ENCODE results near the gene ZRANB3. TPM values are rescaled to one million over a fixed set of nuclear protein-coding genes. Genes with fewer than 3 reads are reported as not detected.
"Not testable (repeated sequence)": the region's sequence is repeated elsewhere in the genome, so short reads cannot be mapped to it uniquely, and the experiment has no call there.

The ZRANB3 gene
- total and polyA plus RNA-seq, 8 donors: 3.5 to 11.2 (median 9.5) TPM

DNA sequence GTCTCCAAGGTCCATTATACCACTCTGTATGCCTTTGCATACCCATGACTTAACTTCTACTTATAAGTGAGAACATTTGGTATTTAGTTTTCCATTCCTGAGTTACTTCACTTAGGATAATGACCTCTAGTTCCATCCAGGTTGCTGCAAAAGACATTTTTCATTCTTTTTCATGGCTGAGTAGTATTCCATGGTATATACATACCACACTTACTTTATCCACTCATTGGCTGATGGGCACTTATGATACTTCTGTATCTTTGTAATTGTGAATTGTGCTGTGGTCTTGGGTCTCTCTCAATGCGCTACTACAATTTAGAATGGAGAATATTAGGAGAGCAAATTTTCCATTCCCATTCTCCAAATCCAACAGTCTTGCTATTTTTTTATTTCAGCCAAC lies 76.4 kb downstream of the ZRANB3 start:
- ATAC-seq: no peak
- no peak for DNase-seq
- Histone ChIP-seq H3K4me3 (no peak overlapping the region), H3K27me3 (no peaks in the 10 kb centered on the region), H3K27ac (no peak overlapping the region), H3K4me1 (no peaks in the 10 kb centered on the region), H3K9me3 (peaks cover 0 to 48% of the 10 kb centered on the region in 2 donors), H3K36me3 (no peaks in the 10 kb centered on the region)
- TF ChIP-seq CTCF (IDR thresholded peaks at IDR 0.05): no peak
- intact Hi-C loops (cut with DNase I): no loop called here

DNA sequence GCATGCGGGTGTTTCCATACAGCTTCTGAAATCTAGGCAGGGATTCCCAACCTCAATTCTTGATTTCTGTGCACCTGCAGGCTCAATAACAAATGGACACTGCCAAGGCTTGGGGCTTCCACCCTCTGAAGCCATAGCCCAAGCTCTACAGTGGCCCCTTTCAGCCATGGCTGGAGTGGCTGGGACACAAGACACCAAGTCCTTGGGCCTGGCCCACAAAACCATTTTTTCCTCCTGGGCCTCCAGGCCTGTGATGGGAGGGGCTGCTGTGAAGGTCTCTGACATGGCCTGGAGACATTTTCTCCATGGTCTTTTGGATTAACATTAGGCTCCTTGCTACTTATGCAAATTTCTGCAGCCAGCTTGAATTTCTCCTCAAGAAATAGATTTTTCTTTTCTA lies 78.0 kb downstream of the ZRANB3 start:
- peaks cover 0 to 48% of the 10 kb centered on the region in 2 donors for H3K9me3 ChIP-seq
- H3K4me3 ChIP-seq; intact Hi-C loops (cut with DNase I); H3K36me3 ChIP-seq; H3K4me1 ChIP-seq; H3K27ac ChIP-seq; ATAC-seq; DNase-seq; H3K27me3 ChIP-seq: not testable (repeated sequence)

DNA sequence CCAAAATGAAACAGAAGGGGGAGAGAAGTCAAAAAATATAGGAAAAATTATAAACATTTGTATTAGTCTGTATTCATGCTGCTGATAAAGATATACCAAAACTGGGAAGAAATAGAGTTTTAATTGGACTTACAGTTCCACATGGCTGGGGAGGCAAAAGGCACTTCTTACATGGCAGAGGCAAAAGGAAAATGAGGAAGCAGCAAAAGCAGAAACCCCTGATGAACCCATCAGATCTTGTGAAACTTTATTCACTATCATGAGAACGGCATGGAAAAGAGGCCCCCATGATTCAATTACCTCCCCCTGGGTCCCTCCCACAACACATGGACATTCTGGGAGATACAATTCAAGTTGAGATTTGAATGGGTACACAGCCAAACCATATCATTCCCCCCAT lies 79.1 kb downstream of the ZRANB3 start:
- no peak for DNase-seq
- no peaks in the 10 kb centered on the region for H3K4me1 ChIP-seq
- no peaks in the 10 kb centered on the region for H3K36me3 ChIP-seq
- peaks cover 0 to 48% of the 10 kb centered on the region in 2 donors for H3K9me3 ChIP-seq
- intact Hi-C loops (cut with DNase I): no loop called here
- ATAC-seq: no peak
- no peak overlapping the region for H3K27ac ChIP-seq
- H3K4me3 ChIP-seq: no peak overlapping the region
- no peak for TF ChIP-seq CTCF (IDR thresholded peaks at IDR 0.05)
- H3K27me3 ChIP-seq: no peaks in the 10 kb centered on the region

GRCh38 chr2:135443013-135443412 lies 88.0 kb downstream of the ZRANB3 start:
- H3K4me3 ChIP-seq; H3K36me3 ChIP-seq; H3K27ac ChIP-seq; ATAC-seq; H3K4me1 ChIP-seq; H3K27me3 ChIP-seq; intact Hi-C loops (cut with DNase I); DNase-seq; H3K9me3 ChIP-seq: not testable (repeated sequence)

DNA sequence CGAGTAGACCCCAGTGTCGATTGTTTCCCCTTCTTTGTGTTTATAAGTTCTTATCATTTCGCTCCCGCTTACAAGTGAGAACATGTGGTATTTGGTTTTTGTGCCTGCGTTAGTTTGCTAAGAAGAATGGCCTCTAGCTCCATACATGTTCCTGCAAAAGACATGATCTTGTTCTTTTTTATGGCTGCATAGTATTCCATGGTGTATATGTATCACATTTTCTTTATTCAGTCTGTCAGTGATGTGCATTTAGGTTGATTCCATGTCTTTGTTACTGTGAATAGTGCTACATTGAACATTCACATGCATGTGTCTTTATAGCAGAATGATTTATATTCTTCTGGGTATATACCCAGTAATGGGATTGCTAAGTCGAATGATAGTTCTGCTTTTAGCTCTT lies 95.9 kb downstream of the ZRANB3 start:
- H3K36me3 ChIP-seq; H3K4me3 ChIP-seq; H3K27ac ChIP-seq; H3K9me3 ChIP-seq; H3K27me3 ChIP-seq; ATAC-seq; DNase-seq; intact Hi-C loops (cut with DNase I); H3K4me1 ChIP-seq: not testable (repeated sequence)

DNA sequence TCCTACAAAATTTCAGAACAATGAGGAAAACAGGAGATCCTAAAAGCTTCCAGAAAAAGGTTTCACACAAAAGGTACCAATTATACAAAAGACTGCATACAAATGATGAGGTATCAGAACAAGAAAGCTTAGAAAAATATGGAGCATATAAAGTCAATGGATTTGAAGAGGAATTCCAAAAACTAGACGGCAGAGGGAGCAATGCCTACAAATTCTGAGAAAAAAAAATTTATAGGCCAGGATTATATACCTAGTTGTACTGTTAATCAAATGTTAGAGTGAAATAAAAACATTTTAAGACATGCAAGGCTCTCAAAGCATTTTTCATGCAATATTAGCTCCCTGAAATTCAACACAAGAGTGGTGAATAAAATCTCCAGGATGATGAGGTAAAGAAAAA lies 106.2 kb downstream of the ZRANB3 start:
- DNase-seq (no peak), ATAC-seq (no peak)
- H3K4me1 ChIP-seq: no peaks in the 10 kb centered on the region
- intact Hi-C loops (cut with DNase I): no loop called here
- peaks cover 0 to 23% of the 10 kb centered on the region in 2 donors for H3K9me3 ChIP-seq
- H3K27ac ChIP-seq: no peak overlapping the region
- H3K27me3 ChIP-seq: no peaks in the 10 kb centered on the region
- no peak overlapping the region for H3K4me3 ChIP-seq
- H3K36me3 ChIP-seq: no peaks in the 10 kb centered on the region
- no peak for TF ChIP-seq CTCF (IDR thresholded peaks at IDR 0.05)

DNA sequence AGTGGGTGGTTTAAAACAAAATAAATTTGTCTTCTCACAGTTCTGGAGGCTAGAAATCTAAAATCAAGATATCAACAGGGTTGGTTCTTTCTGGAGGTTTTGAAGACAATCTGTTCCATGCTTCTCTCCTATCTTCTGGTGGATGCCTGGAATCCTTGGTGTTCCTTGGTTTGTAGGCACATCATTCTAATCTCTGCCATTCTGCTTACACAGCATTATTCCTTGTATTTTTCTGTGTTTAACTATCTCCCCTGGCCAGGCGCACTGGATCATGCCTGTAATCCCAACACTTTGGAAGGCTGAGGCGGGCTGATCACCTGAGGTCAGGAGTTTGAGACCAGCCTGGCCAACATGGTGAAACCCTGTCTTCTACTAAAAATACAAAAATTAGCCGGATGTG lies 108.1 kb downstream of the ZRANB3 start:
- Histone ChIP-seq H3K4me3 (no peak overlapping the region), H3K4me1 (no peaks in the 10 kb centered on the region), H3K9me3 (peaks cover 0 to 19% of the 10 kb centered on the region in 2 donors), H3K36me3 (no peaks in the 10 kb centered on the region), H3K27me3 (no peaks in the 10 kb centered on the region), H3K27ac (no peak overlapping the region)
- DNase-seq (no peak), ATAC-seq (no peak)
- TF ChIP-seq CTCF (IDR thresholded peaks at IDR 0.05): no peak
- intact Hi-C loops (cut with DNase I): no loop called here
